HepG2 (cell line): ENCODE measurements around the gene CDT1. TPM values are rescaled to one million over a fixed set of nuclear protein-coding genes. Genes with fewer than 3 reads are reported as not detected.

Experiments used
- ERF ChIP-seq: IDR thresholded peaks from 2 replicates; pipeline ENCODE4 v1.6.1; 2018; ENCODE audit warnings: missing biosample characterization, missing genetic modification reagents
- FOXP1 ChIP-seq, 2 experiments: fragments of 450-650 bp in 1 of 2; IDR thresholded peaks; 2 replicates each; pipeline ENCODE4 v1.6.1; 2017 to 2018; ENCODE audit warnings: antibody characterized with exemption in 1 of 2
- GATAD1 ChIP-seq: IDR thresholded peaks from 2 replicates; pipeline ENCODE4 v1.6.1; 2016; ENCODE audit warnings: missing genetic modification reagents, missing compliant biosample characterization
- KMT2B ChIP-seq: IDR thresholded peaks from 2 replicates; pipeline ENCODE4 v1.6.1; 2016; ENCODE audit warnings: missing genetic modification reagents, missing compliant biosample characterization
- NR2F1 ChIP-seq, 2 experiments: fragments of 450-650 bp in 1 of 2; formaldehyde crosslinking in 1 of 2; IDR thresholded peaks; 2 replicates each; pipeline versions ENCODE4 v1.5.0 to v1.6.1; 2016 to 2020; ENCODE audit warnings: mild to moderate bottlenecking in 1 of 2, missing compliant biosample characterization in 1 of 2, missing genetic modification reagents in 1 of 2, moderate library complexity in 1 of 2
- RBFOX2 ChIP-seq: fragments of 200-400 bp; formaldehyde crosslinking; IDR thresholded peaks from 2 replicates; pipeline ENCODE4 v1.6.1; 2017; ENCODE audit warnings: low read depth, mild to moderate bottlenecking, low read length
- RXRB ChIP-seq: IDR thresholded peaks from 2 replicates; pipeline ENCODE4 v1.6.1; 2016; ENCODE audit warnings: borderline replicate concordance, missing genetic modification reagents, missing compliant biosample characterization
- SOX13 ChIP-seq, 3 experiments: fragments of 450-650 bp in 1 of 3; sonication (generic) in 1 of 3; formaldehyde crosslinking in 1 of 3; IDR thresholded peaks in 2 of 3; conservative IDR thresholded peaks in 1 of 3; 2 replicates each; pipeline versions ENCODE4 v1.5.0 to v1.6.1; 2016 to 2020; ENCODE audit warnings: antibody characterized with exemption in 1 of 3, mild to moderate bottlenecking in 1 of 3, missing compliant biosample characterization in 1 of 3, missing genetic modification reagents in 1 of 3, moderate library complexity in 1 of 3
- SSRP1 ChIP-seq: IDR thresholded peaks from 2 replicates; pipeline ENCODE4 v1.6.1; 2016; ENCODE audit warnings: control low read depth
- TCF7L2 ChIP-seq: IDR thresholded peaks from 2 replicates; pipeline ENCODE4 v1.6.1; 2011; ENCODE audit warnings: mild to moderate bottlenecking, low read depth, low read length, moderate library complexity
- ZNF160 ChIP-seq: sonication (generic); formaldehyde crosslinking; IDR thresholded peaks from 2 replicates; pipeline ENCODE4 v1.8.0; 2022; ENCODE audit warnings: mild to moderate bottlenecking, inconsistent platforms, missing genetic modification reagents
- ZNF431 ChIP-seq: sonication (generic); formaldehyde crosslinking; IDR thresholded peaks from 2 replicates; pipeline ENCODE4 v1.9.0; 2022; ENCODE audit warnings: missing genetic modification reagents, low read depth, mild to moderate bottlenecking, borderline replicate concordance
- ZNF629 ChIP-seq: sonication (generic); formaldehyde crosslinking; conservative IDR thresholded peaks from 2 replicates; pipeline ENCODE4 v1.5.0; 2020; ENCODE audit warnings: missing genetic modification reagents
- ZNF773 ChIP-seq: sonication (generic); formaldehyde crosslinking; IDR thresholded peaks from 2 replicates; pipeline ENCODE4 v1.4.0; 2020; ENCODE audit warnings: missing genetic modification reagents, borderline replicate concordance
- ZNF775 ChIP-seq: sonication (generic); formaldehyde crosslinking; IDR thresholded peaks from 2 replicates; pipeline ENCODE4 v1.4.0; 2020; ENCODE audit warnings: missing genetic modification reagents, mild to moderate bottlenecking, moderate library complexity, borderline replicate concordance
- polyA plus RNA-seq, 8 experiments: library from polyadenylated mRNA; depleted of rRNA in 3 of 8; stranded (reverse) in 7 of 8; unstranded in 1 of 8; fragments of >200 nt; fragmentation: Illumina TruSeq in 4 of 8; extraction: Trizol in 4 of 8; gene quantifications; 2 replicates each; pipeline versions ENCODE4 v1.2.1 to v1.2.3, GENCODE V29; 2011 to 2016; ENCODE audit warnings: low read depth in 4 of 8, missing spikeins in 1 of 8, mixed read lengths in 1 of 8; ENCODE audit not compliant: insufficient read depth in 1 of 8
- total RNA-seq, 5 experiments: library from RNA; depleted of rRNA; stranded (reverse); fragments of >200 nt; fragmentation: Illumina TruSeq; extraction: Trizol; gene quantifications; 2 replicates each; pipeline ENCODE4 v1.2.3, GENCODE V29; 2016; ENCODE audit warnings: low read depth in 1 of 5
- TF ChIP-seq, protein P1 (sequence below): sonication (generic); formaldehyde crosslinking; IDR thresholded peaks from 2 replicates; pipeline ENCODE4 v1.4.0; 2020; ENCODE audit warnings: missing genetic modification reagents
- TF ChIP-seq, protein P2 (sequence below), 2 experiments: sonication (generic) in 1 of 2; formaldehyde crosslinking in 1 of 2; IDR thresholded peaks; 2 replicates each; pipeline versions ENCODE4 v1.4.0 to v1.6.1; 2018 to 2020; ENCODE audit warnings: missing genetic modification reagents in 2 of 2, borderline replicate concordance in 1 of 2, low read depth in 1 of 2, mild to moderate bottlenecking in 1 of 2, missing biosample characterization in 1 of 2
- TF ChIP-seq, protein P3 (sequence below): sonication (generic); formaldehyde crosslinking; conservative IDR thresholded peaks from 2 replicates; pipeline ENCODE4 v1.8.1; 2023; ENCODE audit warnings: missing genetic modification reagents
- TF ChIP-seq, protein P4 (sequence below): sonication (generic); formaldehyde crosslinking; IDR thresholded peaks from 2 replicates; pipeline ENCODE4 v1.5.0; 2020; ENCODE audit warnings: mild to moderate bottlenecking, missing genetic modification reagents, borderline replicate concordance
- TF ChIP-seq, protein P5 (sequence below): sonication (generic); formaldehyde crosslinking; IDR thresholded peaks from 2 replicates; pipeline ENCODE4 v1.4.0; 2020; ENCODE audit warnings: mild to moderate bottlenecking, low read depth, missing genetic modification reagents

The CDT1 gene
- total and polyA plus RNA-seq, 2 of the 13 experiments (the other 11 are each of a cell fraction or from before 2014, with no cell fraction given), result 23.1 to 23.8 TPM

DNA sequence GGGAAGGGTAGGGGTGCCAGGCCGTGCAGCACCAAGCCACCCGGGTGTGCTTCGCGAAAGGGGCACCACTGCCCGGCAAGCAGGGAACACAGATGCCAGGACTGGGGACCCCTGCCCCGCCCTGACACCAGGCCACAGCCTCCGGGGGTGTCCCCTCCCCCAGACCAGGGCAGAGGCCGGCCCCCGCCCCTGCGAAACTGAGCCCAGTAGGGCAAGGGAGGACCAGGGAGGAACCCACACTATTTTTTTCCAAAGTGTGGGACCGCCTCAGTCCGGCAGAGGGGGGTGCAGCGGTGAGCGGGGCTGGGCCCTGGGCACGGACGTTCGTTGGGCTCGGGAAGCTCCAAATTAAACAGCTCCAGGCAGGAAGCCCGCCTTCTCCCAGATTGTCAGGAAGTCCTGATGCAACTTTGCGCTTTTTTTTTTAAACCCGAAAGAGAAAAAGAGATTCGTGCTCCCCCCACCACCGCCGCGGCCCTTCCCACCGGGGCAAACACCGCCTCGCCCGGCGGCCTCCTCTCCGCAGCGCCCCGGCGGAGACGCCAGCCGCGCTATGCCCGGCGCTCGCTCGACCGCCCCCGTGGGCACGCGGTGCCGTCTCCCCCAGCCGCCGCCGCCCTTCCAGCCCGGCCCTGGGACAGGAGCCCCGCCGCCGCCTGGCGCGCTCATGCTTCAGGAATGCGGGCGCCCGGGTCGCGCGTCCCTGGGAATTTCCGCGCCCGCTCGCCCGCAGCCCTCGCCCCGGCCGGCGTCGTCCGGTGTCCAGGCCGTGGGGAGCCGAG is 19.3 kb upstream of the CDT1 start (continued):
- no peak for TF ChIP-seq GATAD1
- TF ChIP-seq SOX13 (IDR thresholded peaks at IDR 0.05), result no peak
- TF ChIP-seq SOX13 (CRISPR knock-in tag; conservative IDR thresholded peaks at IDR 0.05 in 1 of 2, IDR thresholded peaks at IDR 0.05 in 1 of 2), result no peak
- no peak; the same call in 1 of the 2 replicates for TF ChIP-seq ZNF431
- no peak for TF ChIP-seq ZNF773 (CRISPR knock-in tag)
- TF ChIP-seq, protein P1, sequence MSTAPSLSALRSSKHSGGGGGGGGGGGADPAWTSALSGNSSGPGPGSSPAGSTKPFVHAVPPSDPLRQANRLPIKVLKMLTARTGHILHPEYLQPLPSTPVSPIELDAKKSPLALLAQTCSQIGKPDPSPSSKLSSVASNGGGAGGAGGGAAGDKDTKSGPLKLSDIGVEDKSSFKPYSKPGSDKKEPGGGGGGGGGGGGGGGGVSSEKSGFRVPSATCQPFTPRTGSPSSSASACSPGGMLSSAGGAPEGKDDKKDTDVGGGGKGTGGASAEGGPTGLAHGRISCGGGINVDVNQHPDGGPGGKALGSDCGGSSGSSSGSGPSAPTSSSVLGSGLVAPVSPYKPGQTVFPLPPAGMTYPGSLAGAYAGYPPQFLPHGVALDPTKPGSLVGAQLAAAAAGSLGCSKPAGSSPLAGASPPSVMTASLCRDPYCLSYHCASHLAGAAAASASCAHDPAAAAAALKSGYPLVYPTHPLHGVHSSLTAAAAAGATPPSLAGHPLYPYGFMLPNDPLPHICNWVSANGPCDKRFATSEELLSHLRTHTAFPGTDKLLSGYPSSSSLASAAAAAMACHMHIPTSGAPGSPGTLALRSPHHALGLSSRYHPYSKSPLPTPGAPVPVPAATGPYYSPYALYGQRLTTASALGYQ (CRISPR knock-in tag), result no peak
- TF ChIP-seq, protein P2, sequence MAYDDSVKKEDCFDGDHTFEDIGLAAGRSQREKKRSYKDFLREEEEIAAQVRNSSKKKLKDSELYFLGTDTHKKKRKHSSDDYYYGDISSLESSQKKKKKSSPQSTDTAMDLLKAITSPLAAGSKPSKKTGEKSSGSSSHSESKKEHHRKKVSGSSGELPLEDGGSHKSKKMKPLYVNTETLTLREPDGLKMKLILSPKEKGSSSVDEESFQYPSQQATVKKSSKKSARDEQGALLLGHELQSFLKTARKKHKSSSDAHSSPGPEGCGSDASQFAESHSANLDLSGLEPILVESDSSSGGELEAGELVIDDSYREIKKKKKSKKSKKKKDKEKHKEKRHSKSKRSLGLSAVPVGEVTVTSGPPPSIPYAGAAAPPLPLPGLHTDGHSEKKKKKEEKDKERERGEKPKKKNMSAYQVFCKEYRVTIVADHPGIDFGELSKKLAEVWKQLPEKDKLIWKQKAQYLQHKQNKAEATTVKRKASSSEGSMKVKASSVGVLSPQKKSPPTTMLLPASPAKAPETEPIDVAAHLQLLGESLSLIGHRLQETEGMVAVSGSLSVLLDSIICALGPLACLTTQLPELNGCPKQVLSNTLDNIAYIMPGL (CRISPR knock-in tag; IDR thresholded peaks at IDR 0.05; ENCODE audit: borderline replicate concordance in 1 of 2, low read depth in 1 of 2), result peak; percentile 23 to 83; a peak in 3 of 4 replicates
- TF ChIP-seq, protein P3, sequence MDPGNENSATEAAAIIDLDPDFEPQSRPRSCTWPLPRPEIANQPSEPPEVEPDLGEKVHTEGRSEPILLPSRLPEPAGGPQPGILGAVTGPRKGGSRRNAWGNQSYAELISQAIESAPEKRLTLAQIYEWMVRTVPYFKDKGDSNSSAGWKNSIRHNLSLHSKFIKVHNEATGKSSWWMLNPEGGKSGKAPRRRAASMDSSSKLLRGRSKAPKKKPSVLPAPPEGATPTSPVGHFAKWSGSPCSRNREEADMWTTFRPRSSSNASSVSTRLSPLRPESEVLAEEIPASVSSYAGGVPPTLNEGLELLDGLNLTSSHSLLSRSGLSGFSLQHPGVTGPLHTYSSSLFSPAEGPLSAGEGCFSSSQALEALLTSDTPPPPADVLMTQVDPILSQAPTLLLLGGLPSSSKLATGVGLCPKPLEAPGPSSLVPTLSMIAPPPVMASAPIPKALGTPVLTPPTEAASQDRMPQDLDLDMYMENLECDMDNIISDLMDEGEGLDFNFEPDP (CRISPR knock-in tag), result no peak
- no peak for TF ChIP-seq ZNF775 (CRISPR knock-in tag)
- TF ChIP-seq, protein P4, sequence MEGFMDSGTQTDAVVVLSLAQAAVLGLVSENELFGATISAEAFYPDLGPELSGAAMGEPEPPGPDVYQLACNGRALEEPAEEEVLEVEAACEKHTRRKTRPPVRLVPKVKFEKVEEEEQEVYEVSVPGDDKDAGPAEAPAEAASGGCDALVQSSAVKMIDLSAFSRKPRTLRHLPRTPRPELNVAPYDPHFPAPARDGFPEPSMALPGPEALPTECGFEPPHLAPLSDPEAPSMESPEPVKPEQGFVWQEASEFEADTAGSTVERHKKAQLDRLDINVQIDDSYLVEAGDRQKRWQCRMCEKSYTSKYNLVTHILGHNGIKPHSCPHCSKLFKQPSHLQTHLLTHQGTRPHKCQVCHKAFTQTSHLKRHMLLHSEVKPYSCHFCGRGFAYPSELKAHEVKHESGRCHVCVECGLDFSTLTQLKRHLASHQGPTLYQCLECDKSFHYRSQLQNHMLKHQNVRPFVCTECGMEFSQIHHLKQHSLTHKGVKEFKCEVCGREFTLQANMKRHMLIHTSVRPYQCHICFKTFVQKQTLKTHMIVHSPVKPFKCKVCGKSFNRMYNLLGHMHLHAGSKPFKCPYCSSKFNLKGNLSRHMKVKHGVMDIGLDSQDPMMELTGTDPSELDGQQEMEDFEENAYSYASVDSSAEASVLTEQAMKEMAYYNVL (CRISPR knock-in tag), result no peak
- no peak for TF ChIP-seq NR2F1 (CRISPR knock-in tag; IDR thresholded peaks at IDR 0.05)
- TF ChIP-seq ERF (CRISPR knock-in tag), result 0 out of 2 replicates have a peak, but pooled peaks have one; percentile 46
- 0 out of 2 replicates have a peak, but pooled peaks have one; percentile 6 for TF ChIP-seq ZNF629 (CRISPR knock-in tag)
- no peak for TF ChIP-seq ZNF160
- TF ChIP-seq TCF7L2, result no peak
- no peak for TF ChIP-seq SSRP1 (CRISPR knock-in tag)
- TF ChIP-seq RXRB (CRISPR knock-in tag), result 0 out of 2 replicates have a peak, but pooled peaks have one; percentile 25
- peak; percentile 72 for TF ChIP-seq RBFOX2
- TF ChIP-seq FOXP1 (IDR thresholded peaks at IDR 0.05), result no peak
- TF ChIP-seq FOXP1 (CRISPR knock-in tag; IDR thresholded peaks at IDR 0.05), result no peak
- TF ChIP-seq, protein P5, sequence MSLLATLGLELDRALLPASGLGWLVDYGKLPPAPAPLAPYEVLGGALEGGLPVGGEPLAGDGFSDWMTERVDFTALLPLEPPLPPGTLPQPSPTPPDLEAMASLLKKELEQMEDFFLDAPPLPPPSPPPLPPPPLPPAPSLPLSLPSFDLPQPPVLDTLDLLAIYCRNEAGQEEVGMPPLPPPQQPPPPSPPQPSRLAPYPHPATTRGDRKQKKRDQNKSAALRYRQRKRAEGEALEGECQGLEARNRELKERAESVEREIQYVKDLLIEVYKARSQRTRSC (CRISPR knock-in tag), result no peak
- TF ChIP-seq KMT2B (CRISPR knock-in tag), result peak; percentile 51; the same call in 1 of the 2 replicates
